Mucosa of descending colon (tissue), 3 donors: ENCODE results near the gene FGG. TPM values are rescaled to one million over a fixed set of nuclear protein-coding genes. Genes with fewer than 3 reads are reported as not detected.

ENCODE experiments used
- ATAC-seq: fragments of 200-7000 bp; cut with Tn5 transposase; one replicate; pipeline ENCODE4 v1.9.1; 2020; ENCODE audit warnings: mild to moderate bottlenecking, moderate library complexity
- DNase-seq, 3 donors: peaks; one replicate each; pipeline ENCODE4 v3.0.0-alpha.2; 2020
- H3K36me3 ChIP-seq: fragments of 200-600 bp; one replicate; pipeline ENCODE4 v1.8.0; 2021; ENCODE audit warnings: low read depth, mild to moderate bottlenecking
- H3K4me1 ChIP-seq: fragments of 200-600 bp; one replicate; pipeline ENCODE4 v1.8.0; 2021; ENCODE audit warnings: low read depth, mild to moderate bottlenecking
- H3K4me3 ChIP-seq: fragments of 200-600 bp; one replicate; pipeline ENCODE4 v1.8.0; 2021; ENCODE audit warnings: mild to moderate bottlenecking
- H3K9me3 ChIP-seq: fragments of 200-600 bp; one replicate; pipeline ENCODE4 v1.8.0; 2021; ENCODE audit warnings: mild to moderate bottlenecking
- intact Hi-C, 2 donors: fragments of 100-400 bp; cut with DNase I in 1 of 2; cut with micrococcal nuclease in 1 of 2; formaldehyde crosslinking; loops; one replicate each; pipeline versions ENCODE4 v1.11.0 to v1.11.1; 2022; cut with DNase I, micrococcal nuclease
- total RNA-seq, 3 donors: library from RNA; stranded (reverse); fragmentation: NEBNext Ultra II Directional in 2 of 3; extraction: Animal tissue kit (Norgen Biotek cat#: 25700) in 2 of 3; gene quantifications; one replicate each; pipeline versions ENCODE4 v1.2.1 to v1.2.4, GENCODE V29; 2021 to 2023
- TF ChIP-seq, protein P1 (sequence below): fragments of 200-600 bp; IDR thresholded peaks from one replicate; pipeline ENCODE4 v1.8.0; 2022; ENCODE audit warnings: antibody characterized with exemption, mild to moderate bottlenecking
- donor health status: DM: no; HTN: no; CAD: no; lungs with moderate emphysema.
- donor health status: DM: no; HTN: no; CAD: no.
- donor health status: DM: no; HTN: yes; CAD: no.

FGG gene
- total RNA-seq, 3 donors from 2014 or later, result 0.69 TPM; not detected in 2

DNA sequence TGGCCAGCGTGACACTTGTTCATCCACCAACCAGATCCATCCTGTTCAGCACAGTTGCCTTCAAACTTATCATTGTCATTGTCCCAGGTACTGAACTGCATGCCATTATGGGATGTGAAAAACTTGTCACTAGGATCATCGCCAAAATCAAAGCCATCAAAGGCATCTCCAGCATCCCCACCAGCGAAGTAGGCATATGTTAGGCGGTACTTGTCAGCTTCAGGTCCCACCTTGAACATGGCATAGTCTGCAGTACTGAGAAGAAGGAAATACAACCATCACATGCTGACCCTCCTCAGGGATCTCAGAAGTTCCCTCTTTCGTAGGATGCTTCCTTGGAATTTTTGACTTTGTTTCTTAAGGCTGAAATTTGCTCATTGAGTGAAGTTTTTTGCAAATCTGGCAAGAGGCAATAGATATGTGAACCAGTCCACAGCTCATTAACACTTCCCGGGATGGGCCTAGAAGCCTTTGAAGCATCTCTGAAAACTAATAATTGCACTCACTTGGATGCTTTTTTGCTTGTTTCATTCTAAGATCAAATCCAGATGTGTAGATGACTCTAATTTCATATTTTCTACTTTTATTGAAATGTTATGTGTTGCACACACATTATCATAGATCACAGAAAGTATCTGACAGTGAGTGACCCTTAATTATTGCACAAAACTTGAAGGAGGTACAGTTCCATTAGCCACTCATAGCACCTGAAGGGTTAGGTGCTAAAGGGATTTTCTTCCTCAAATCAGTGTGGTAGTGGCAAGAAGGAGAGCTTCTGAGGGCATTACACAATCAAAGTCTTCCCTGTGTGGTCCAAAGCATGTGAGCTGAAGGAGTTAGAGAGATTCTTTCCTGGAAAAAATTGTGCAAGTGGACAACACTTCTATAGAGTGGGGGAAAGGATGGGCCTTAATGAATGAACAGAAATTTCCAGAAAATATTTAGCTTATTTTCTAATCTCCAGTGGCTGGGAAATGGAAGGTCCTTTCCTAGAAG is 5.4 kb downstream of the FGG start:
- Histone ChIP-seq H3K4me1 (no peaks in the 10 kb centered on the region), H3K36me3 (no peaks in the 10 kb centered on the region), H3K9me3 (no peaks in the 10 kb centered on the region), H3K4me3 (no peak overlapping the region)
- intact Hi-C loops, result no loop called here
- no peak for DNase-seq
- no peak for ATAC-seq
- TF ChIP-seq, protein P1, sequence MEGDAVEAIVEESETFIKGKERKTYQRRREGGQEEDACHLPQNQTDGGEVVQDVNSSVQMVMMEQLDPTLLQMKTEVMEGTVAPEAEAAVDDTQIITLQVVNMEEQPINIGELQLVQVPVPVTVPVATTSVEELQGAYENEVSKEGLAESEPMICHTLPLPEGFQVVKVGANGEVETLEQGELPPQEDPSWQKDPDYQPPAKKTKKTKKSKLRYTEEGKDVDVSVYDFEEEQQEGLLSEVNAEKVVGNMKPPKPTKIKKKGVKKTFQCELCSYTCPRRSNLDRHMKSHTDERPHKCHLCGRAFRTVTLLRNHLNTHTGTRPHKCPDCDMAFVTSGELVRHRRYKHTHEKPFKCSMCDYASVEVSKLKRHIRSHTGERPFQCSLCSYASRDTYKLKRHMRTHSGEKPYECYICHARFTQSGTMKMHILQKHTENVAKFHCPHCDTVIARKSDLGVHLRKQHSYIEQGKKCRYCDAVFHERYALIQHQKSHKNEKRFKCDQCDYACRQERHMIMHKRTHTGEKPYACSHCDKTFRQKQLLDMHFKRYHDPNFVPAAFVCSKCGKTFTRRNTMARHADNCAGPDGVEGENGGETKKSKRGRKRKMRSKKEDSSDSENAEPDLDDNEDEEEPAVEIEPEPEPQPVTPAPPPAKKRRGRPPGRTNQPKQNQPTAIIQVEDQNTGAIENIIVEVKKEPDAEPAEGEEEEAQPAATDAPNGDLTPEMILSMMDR, result no peak

DNA sequence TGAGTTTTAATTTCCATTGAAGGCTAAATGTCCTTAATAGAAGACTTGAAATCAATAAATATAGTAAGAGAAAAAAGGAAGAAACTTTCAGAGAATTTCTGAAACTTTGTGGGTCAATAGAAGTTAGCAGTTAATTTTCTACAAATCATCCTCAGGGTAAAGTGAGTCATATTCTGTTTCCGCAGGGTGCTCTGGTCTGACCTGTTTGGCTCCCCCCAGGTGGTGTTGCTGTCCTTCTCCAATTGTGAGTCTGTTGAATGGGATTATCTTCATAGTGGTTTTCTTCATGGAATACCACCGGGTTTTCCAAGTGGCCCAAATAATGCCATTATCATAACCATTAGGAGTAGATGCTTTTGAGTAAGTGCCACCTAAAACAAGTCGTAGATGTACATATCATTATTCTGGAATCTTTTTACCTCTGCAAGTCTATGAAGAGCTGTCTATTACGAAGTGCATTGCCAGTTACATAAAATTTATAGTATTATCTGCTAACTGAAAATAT is 7.7 kb downstream of the FGG start:
- TF ChIP-seq, protein P1, result no peak
- intact Hi-C loops, result no loop called here
- DNase-seq (no peak), ATAC-seq (no peak)
- H3K9me3 ChIP-seq, result no peaks in the 10 kb centered on the region
- H3K4me1 ChIP-seq, result no peaks in the 10 kb centered on the region
- H3K4me3 ChIP-seq, result no peak overlapping the region
- H3K36me3 ChIP-seq, result no peaks in the 10 kb centered on the region

DNA sequence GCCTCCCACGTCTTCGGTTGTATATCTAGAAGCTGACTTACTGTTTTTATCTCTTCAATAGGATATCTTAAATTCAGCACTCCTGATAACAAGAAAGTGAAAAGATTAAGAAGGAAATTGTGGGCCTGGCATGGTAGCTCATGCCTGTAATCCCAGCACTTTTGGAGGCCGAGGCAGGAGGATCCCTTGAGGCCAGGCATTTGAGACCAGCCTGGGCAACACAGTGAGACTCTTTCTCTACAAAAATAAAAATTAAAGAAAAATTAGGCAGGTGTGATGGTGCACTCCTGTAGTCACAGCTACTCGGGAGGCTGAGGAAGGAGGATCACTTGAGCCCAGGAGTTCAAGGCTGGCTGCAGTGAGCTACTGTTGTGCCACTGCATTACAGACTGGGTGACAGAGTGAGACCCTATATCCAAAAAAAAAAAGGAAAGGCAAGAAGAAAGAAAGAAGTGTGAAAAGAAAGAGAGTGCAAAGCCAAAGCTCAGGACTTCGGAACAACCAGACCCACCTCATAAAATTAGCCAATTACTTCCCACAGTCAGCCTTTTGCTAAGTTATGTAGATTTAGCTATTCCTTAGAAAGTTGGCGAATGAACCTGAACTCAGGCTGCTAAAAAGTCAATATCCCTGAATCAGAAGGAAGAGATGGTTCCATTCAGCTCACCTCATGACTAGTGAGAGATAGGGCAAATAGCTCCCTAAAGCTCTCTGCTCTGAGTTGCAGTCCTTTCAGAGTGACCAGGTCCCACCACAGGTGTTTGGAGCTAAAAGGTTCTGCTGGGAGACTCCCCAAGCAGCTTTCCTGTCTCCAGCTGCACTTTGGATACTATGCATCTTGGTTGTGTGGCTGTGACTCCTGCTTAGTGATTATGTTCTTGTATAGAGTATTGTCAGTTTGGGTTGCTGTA is 9.2 kb downstream of the FGG start:
- no peak overlapping the region for H3K4me3 ChIP-seq
- no peaks in the 10 kb centered on the region for H3K4me1 ChIP-seq
- no peaks in the 10 kb centered on the region for H3K36me3 ChIP-seq
- intact Hi-C loops, result no loop called here
- TF ChIP-seq, protein P1, result no peak
- H3K9me3 ChIP-seq, result no peaks in the 10 kb centered on the region
- DNase-seq (no peak), ATAC-seq (no peak)

DNA sequence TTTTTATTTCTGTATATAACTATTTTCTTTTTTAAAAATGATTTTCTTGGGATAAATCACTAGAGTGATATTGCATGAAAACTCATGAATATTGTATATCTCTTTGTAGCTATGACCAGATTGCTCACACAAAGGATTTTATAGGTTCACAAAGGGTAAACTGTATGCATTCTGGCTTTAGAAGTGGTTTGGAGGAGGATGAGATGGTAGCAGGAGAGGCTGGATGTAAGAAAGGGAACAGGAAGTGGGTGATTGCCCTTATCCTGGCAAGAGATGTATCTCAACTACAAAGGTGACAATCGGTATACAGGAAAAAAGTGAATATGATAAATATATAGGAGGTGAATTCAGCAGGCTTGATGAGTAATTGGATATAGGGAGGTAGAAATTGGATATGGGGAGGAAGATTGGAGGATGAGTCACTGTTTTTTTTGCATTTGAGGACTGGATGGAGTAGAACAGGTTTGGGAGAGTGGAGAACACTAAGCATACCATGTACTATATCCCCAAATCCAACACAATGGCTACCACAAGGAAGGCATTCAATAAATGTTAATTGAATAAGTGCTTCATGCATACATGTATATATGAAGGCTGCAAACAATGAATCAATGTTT is 9.9 kb downstream of the FGG start:
- intact Hi-C loops, result no loop called here
- no peak overlapping the region for H3K4me3 ChIP-seq
- H3K36me3 ChIP-seq, result no peaks in the 10 kb centered on the region
- no peaks in the 10 kb centered on the region for H3K4me1 ChIP-seq
- no peaks in the 10 kb centered on the region for H3K9me3 ChIP-seq
- TF ChIP-seq, protein P1, result no peak
- DNase-seq (no peak), ATAC-seq (no peak)
